Liver (tissue), 9 donors: ENCODE data around the gene TOMM7. TPM values are rescaled to one million over a fixed set of nuclear protein-coding genes. Genes with fewer than 3 reads are reported as not detected.

Source experiments
- DNase-seq: peaks from one replicate; pipeline ENCODE4 v3.0.0-alpha.2; 2017; ENCODE audit warnings: low spot score
- H3K27ac ChIP-seq, 2 donors: one replicate each; pipeline ENCODE4 v1.7.0; 2013; ENCODE audit warnings: inconsistent platforms in 2 of 2, low read length in 2 of 2, control low read depth in 1 of 2, low read depth in 1 of 2, mild to moderate bottlenecking in 1 of 2
- H3K27me3 ChIP-seq, 4 donors: one replicate each; pipeline versions ENCODE4 v1.6.1 to v1.7.0; 2013; ENCODE audit warnings: low read length in 3 of 4, inconsistent platforms in 1 of 4, mild to moderate bottlenecking in 1 of 4, moderate library complexity in 1 of 4; ENCODE audit not compliant: control insufficient read depth in 4 of 4, insufficient read depth in 4 of 4
- H3K36me3 ChIP-seq, 4 donors: one replicate each; pipeline versions ENCODE4 v1.6.1 to v1.7.0; 2013; ENCODE audit warnings: low read length in 3 of 4, mild to moderate bottlenecking in 3 of 4, low read depth in 1 of 4, moderate library complexity in 1 of 4; ENCODE audit not compliant: control insufficient read depth in 4 of 4, insufficient read depth in 3 of 4
- H3K4me1 ChIP-seq, 4 donors: one replicate each; pipeline versions ENCODE4 v1.6.1 to v1.7.0; 2013; ENCODE audit warnings: low read length in 3 of 4, mild to moderate bottlenecking in 3 of 4, moderate library complexity in 1 of 4; ENCODE audit not compliant: control insufficient read depth in 4 of 4, insufficient read depth in 4 of 4
- H3K4me3 ChIP-seq, 3 donors: one replicate each; pipeline versions ENCODE4 v1.6.1 to v1.7.0; 2013; ENCODE audit warnings: low read length in 3 of 3, control low read depth in 1 of 3, low read depth in 1 of 3, mild to moderate bottlenecking in 1 of 3
- H3K9ac ChIP-seq, 2 donors: one replicate each; pipeline ENCODE4 v1.7.0; 2013; ENCODE audit warnings: low read length in 2 of 2, mild to moderate bottlenecking in 2 of 2, moderate library complexity in 2 of 2, control low read depth in 1 of 2, low read depth in 1 of 2
- H3K9me3 ChIP-seq, 4 donors: one replicate each; pipeline versions ENCODE4 v1.6.1 to v1.7.0; 2013; ENCODE audit warnings: low read length in 3 of 4; ENCODE audit not compliant: control insufficient read depth in 4 of 4
- EGR1 ChIP-seq, 2 donors: IDR thresholded peaks; 2 replicates each; pipeline ENCODE4 v1.6.1; 2016 to 2018; ENCODE audit warnings: antibody characterized with exemption in 2 of 2, low read depth in 2 of 2
- FOXA1 ChIP-seq: IDR thresholded peaks from 2 replicates; pipeline ENCODE4 v1.6.1; 2016; ENCODE audit warnings: antibody characterized with exemption
- FOXA2 ChIP-seq: IDR thresholded peaks from 2 replicates; pipeline ENCODE4 v1.6.1; 2016; ENCODE audit warnings: antibody characterized with exemption
- GABPA ChIP-seq, 2 donors: IDR thresholded peaks in 1 of 2; conservative IDR thresholded peaks in 1 of 2; 2 replicates each; pipeline ENCODE4 v1.6.1; 2016; ENCODE audit warnings: antibody characterized with exemption in 2 of 2, mild to moderate bottlenecking in 1 of 2, moderate library complexity in 1 of 2
- HNF4A ChIP-seq, 2 donors: conservative IDR thresholded peaks; 2 replicates each; pipeline ENCODE4 v1.6.1; 2016; ENCODE audit warnings: antibody characterized with exemption in 2 of 2, mild to moderate bottlenecking in 2 of 2
- HNF4G ChIP-seq: IDR thresholded peaks from 2 replicates; pipeline ENCODE4 v1.6.1; 2016; ENCODE audit warnings: antibody characterized with exemption
- JUND ChIP-seq, 2 donors: IDR thresholded peaks; 2 replicates each; pipeline ENCODE4 v1.6.1; 2016; ENCODE audit warnings: antibody characterized with exemption in 2 of 2
- MAX ChIP-seq: IDR thresholded peaks from 2 replicates; pipeline ENCODE4 v1.6.1; 2016; ENCODE audit warnings: antibody characterized with exemption
- NR2F2 ChIP-seq: IDR thresholded peaks from 2 replicates; pipeline ENCODE4 v1.6.1; 2016; ENCODE audit warnings: antibody characterized with exemption
- RAD21 ChIP-seq, 2 donors: IDR thresholded peaks; 2 replicates each; pipeline ENCODE4 v1.6.1; 2016; ENCODE audit warnings: antibody characterized with exemption in 2 of 2, mild to moderate bottlenecking in 2 of 2
- RXRA ChIP-seq, 2 donors: IDR thresholded peaks; 2 replicates each; pipeline ENCODE4 v1.6.1; 2017 to 2018; ENCODE audit warnings: antibody characterized with exemption in 2 of 2, mild to moderate bottlenecking in 1 of 2
- SP1 ChIP-seq: IDR thresholded peaks from 2 replicates; pipeline ENCODE4 v1.6.1; 2018; ENCODE audit warnings: antibody characterized with exemption, mild to moderate bottlenecking
- TAF1 ChIP-seq: conservative IDR thresholded peaks from 2 replicates; pipeline ENCODE4 v1.6.1; 2016; ENCODE audit warnings: antibody characterized with exemption, mild to moderate bottlenecking
- YY1 ChIP-seq: IDR thresholded peaks from 2 replicates; pipeline ENCODE4 v1.6.1; 2016; ENCODE audit warnings: antibody characterized with exemption, mild to moderate bottlenecking
- ZBTB33 ChIP-seq: IDR thresholded peaks from 2 replicates; pipeline ENCODE4 v1.6.1; 2016; ENCODE audit warnings: antibody characterized with exemption
- WGBS: extraction: QIAGEN DNeasy Blood & Tissue Kit; methylation state at CpG from one replicate; pipeline ENCODE4 v1.1.7; 2013; 5-methylcytosine and 5-hydroxymethylcytosine counted together
- polyA plus RNA-seq, 2 donors: library from polyadenylated mRNA; stranded (reverse) in 1 of 2; unstranded in 1 of 2; fragments of 200-250 nt in 1 of 2; fragments of >200 nt in 1 of 2; fragmentation: Nextera tagmentation in 1 of 2; extraction: Ambion mirVana in 1 of 2; gene quantifications; one replicate each; pipeline versions ENCODE4 v1.2.1 to v1.2.3, GENCODE V29; 2013 to 2015
- total RNA-seq, 2 donors: library from RNA; depleted of rRNA; stranded (reverse); fragments of >200 nt; gene quantifications; one replicate each; pipeline ENCODE4 v1.2.3, GENCODE V29; 2014
- TF ChIP-seq, protein P1 (sequence below): IDR thresholded peaks from 2 replicates; pipeline ENCODE4 v1.6.1; 2016; ENCODE audit warnings: antibody characterized with exemption, mild to moderate bottlenecking
- TF ChIP-seq, protein P2 (sequence below): fragments of 150-350 bp; IDR thresholded peaks from 2 replicates; pipeline ENCODE4 v1.5.1; 2017; ENCODE audit warnings: improper control_type of control experiment, low read depth, low read length; ENCODE audit not compliant: missing input control
- TF ChIP-seq, protein P3 (sequence below): IDR thresholded peaks from 2 replicates; pipeline ENCODE4 v1.6.1; 2016; ENCODE audit warnings: antibody characterized with exemption
- donor health status: healthy.
- donor health status: healthy.
- donor health status: healthy.
- donor health status: healthy.
- donor health status: healthy.

The TOMM7 gene
- total and polyA plus RNA-seq, 4 donors, result 39.2 to 271 (median 137) TPM

- Histone ChIP-seq H3K9me3 (no peaks in the 10 kb centered on the region), H3K36me3 (no peaks in the 10 kb centered on the region), H3K27me3 (no peaks in the 10 kb centered on the region), H3K27ac (peak overlapping the region; percentile 53 to 59), H3K4me1 (peaks cover 4 to 15% (median 11%) of the 10 kb centered on the region in 4 donors), H3K4me3 (no peak overlapping the region), H3K9ac (no peak overlapping the region)
- 52% methylated on average over 7 of the region's 7 CpGs for WGBS
- peak; percentile 23 to 37 for TF ChIP-seq RAD21 (IDR thresholded peaks at IDR 0.05)
- TF ChIP-seq FOXA2, result no peak
- TF ChIP-seq, protein P1, sequence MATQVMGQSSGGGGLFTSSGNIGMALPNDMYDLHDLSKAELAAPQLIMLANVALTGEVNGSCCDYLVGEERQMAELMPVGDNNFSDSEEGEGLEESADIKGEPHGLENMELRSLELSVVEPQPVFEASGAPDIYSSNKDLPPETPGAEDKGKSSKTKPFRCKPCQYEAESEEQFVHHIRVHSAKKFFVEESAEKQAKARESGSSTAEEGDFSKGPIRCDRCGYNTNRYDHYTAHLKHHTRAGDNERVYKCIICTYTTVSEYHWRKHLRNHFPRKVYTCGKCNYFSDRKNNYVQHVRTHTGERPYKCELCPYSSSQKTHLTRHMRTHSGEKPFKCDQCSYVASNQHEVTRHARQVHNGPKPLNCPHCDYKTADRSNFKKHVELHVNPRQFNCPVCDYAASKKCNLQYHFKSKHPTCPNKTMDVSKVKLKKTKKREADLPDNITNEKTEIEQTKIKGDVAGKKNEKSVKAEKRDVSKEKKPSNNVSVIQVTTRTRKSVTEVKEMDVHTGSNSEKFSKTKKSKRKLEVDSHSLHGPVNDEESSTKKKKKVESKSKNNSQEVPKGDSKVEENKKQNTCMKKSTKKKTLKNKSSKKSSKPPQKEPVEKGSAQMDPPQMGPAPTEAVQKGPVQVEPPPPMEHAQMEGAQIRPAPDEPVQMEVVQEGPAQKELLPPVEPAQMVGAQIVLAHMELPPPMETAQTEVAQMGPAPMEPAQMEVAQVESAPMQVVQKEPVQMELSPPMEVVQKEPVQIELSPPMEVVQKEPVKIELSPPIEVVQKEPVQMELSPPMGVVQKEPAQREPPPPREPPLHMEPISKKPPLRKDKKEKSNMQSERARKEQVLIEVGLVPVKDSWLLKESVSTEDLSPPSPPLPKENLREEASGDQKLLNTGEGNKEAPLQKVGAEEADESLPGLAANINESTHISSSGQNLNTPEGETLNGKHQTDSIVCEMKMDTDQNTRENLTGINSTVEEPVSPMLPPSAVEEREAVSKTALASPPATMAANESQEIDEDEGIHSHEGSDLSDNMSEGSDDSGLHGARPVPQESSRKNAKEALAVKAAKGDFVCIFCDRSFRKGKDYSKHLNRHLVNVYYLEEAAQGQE, result peak; percentile 28
- no peak for TF ChIP-seq EGR1 (IDR thresholded peaks at IDR 0.05; ENCODE audit: low read depth in 2 of 2)
- TF ChIP-seq, protein P2, sequence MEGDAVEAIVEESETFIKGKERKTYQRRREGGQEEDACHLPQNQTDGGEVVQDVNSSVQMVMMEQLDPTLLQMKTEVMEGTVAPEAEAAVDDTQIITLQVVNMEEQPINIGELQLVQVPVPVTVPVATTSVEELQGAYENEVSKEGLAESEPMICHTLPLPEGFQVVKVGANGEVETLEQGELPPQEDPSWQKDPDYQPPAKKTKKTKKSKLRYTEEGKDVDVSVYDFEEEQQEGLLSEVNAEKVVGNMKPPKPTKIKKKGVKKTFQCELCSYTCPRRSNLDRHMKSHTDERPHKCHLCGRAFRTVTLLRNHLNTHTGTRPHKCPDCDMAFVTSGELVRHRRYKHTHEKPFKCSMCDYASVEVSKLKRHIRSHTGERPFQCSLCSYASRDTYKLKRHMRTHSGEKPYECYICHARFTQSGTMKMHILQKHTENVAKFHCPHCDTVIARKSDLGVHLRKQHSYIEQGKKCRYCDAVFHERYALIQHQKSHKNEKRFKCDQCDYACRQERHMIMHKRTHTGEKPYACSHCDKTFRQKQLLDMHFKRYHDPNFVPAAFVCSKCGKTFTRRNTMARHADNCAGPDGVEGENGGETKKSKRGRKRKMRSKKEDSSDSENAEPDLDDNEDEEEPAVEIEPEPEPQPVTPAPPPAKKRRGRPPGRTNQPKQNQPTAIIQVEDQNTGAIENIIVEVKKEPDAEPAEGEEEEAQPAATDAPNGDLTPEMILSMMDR, result no peak
- no peak for TF ChIP-seq GABPA (IDR thresholded peaks at IDR 0.05 in 1 of 2, conservative IDR thresholded peaks at IDR 0.05 in 1 of 2)
- peak; percentile 64 for TF ChIP-seq SP1
- TF ChIP-seq TAF1, result no peak
- TF ChIP-seq, protein P3, sequence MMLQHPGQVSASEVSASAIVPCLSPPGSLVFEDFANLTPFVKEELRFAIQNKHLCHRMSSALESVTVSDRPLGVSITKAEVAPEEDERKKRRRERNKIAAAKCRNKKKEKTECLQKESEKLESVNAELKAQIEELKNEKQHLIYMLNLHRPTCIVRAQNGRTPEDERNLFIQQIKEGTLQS, result no peak
- TF ChIP-seq HNF4A (conservative IDR thresholded peaks at IDR 0.05), result peak; percentile 97
- peak; percentile 80 for TF ChIP-seq HNF4G
- peak; percentile 22 for TF ChIP-seq MAX
- no peak for TF ChIP-seq FOXA1
- TF ChIP-seq NR2F2, result peak; percentile 37
- peak; percentile 56 for TF ChIP-seq YY1
- TF ChIP-seq ZBTB33, result no peak
- peak; percentile 16 to 62 for TF ChIP-seq JUND (IDR thresholded peaks at IDR 0.05)
- TF ChIP-seq RXRA (IDR thresholded peaks at IDR 0.05), result peak; percentile 78 to 83
- DNase-seq, result no peak
These were observed 42.4 kb upstream of the TOMM7 start for GRCh38 chr7:22864855-22865601.
